Astrocyte (in vitro differentiated cells and primary cell): ENCODE results near the gene COL23A1. TPM values are rescaled to one million over a fixed set of nuclear protein-coding genes. Genes with fewer than 3 reads are reported as not detected.

Source experiments
- DNase-seq: peaks from one replicate; pipeline ENCODE4 v3.0.0-alpha.2; 2010; ENCODE audit warnings: low read depth
- FAIRE-seq: peaks from 2 replicates; lab custom pipeline; 2011; peaks lifted over from hg19 to GRCh38; lab: Jason Lieb, UNC
- H2AFZ ChIP-seq: 2 replicates; pipeline ENCODE4 v1.6.0; 2012; ENCODE audit warnings: low read depth, low read length, inconsistent platforms
- H3K27ac ChIP-seq: 2 replicates; pipeline ENCODE4 v1.5.1; 2011; ENCODE audit warnings: low read depth, low read length, inconsistent platforms
- H3K27me3 ChIP-seq: 2 replicates; pipeline ENCODE4 v1.6.0; 2011; ENCODE audit warnings: low read length, inconsistent platforms; ENCODE audit not compliant: insufficient read depth
- H3K36me3 ChIP-seq: 2 replicates; pipeline ENCODE4 v1.5.1; 2011; ENCODE audit warnings: low read length, inconsistent platforms; ENCODE audit not compliant: insufficient read depth
- H3K4me1 ChIP-seq: 2 replicates; pipeline ENCODE4 v1.5.1; 2011; ENCODE audit warnings: low read length, inconsistent platforms; ENCODE audit not compliant: insufficient read depth
- H3K4me2 ChIP-seq: 2 replicates; pipeline ENCODE4 v1.6.0; 2012; ENCODE audit warnings: low read length, inconsistent platforms
- H3K4me3 ChIP-seq: 2 replicates; pipeline ENCODE4 v1.5.1; 2011; ENCODE audit warnings: low read depth, mild to moderate bottlenecking, low read length, inconsistent platforms; ENCODE audit not compliant: insufficient read depth
- H3K79me2 ChIP-seq: 2 replicates; pipeline ENCODE4 v1.6.0; 2012; ENCODE audit warnings: mild to moderate bottlenecking, low read length, inconsistent platforms; ENCODE audit not compliant: insufficient read depth
- H3K9ac ChIP-seq: 2 replicates; pipeline ENCODE4 v1.6.0; 2012; ENCODE audit warnings: mild to moderate bottlenecking, low read length, inconsistent platforms
- H3K9me3 ChIP-seq: 2 replicates; pipeline ENCODE4 v1.5.1; 2012; ENCODE audit warnings: low read depth, mild to moderate bottlenecking, low read length, inconsistent platforms; ENCODE audit not compliant: insufficient read depth
- H4K20me1 ChIP-seq: 2 replicates; pipeline ENCODE4 v1.6.0; 2012; ENCODE audit warnings: low read length, inconsistent platforms; ENCODE audit not compliant: insufficient read depth
- H3K27ac Mint-ChIP-seq: one replicate; pipeline ENCODE4 v1.8.0; 2021; ENCODE audit warnings: mild to moderate bottlenecking, mixed read lengths; ENCODE audit not compliant: unreplicated experiment
- H3K27me3 Mint-ChIP-seq: one replicate; pipeline ENCODE4 v1.8.0; 2021; ENCODE audit warnings: low read depth, mixed read lengths; ENCODE audit not compliant: unreplicated experiment
- H3K36me3 Mint-ChIP-seq: one replicate; pipeline ENCODE4 v1.8.0; 2021; ENCODE audit warnings: low read depth, mixed read lengths; ENCODE audit not compliant: unreplicated experiment
- H3K4me1 Mint-ChIP-seq: one replicate; pipeline ENCODE4 v1.8.0; 2021; ENCODE audit warnings: low read depth, mixed read lengths; ENCODE audit not compliant: unreplicated experiment
- H3K4me3 Mint-ChIP-seq: one replicate; pipeline ENCODE4 v1.8.0; 2021; ENCODE audit warnings: mild to moderate bottlenecking, moderate library complexity, mixed read lengths; ENCODE audit not compliant: unreplicated experiment
- H3K9me3 Mint-ChIP-seq: one replicate; pipeline ENCODE4 v1.8.0; 2021; ENCODE audit warnings: mild to moderate bottlenecking, mixed read lengths; ENCODE audit not compliant: unreplicated experiment
- CTCF ChIP-seq: IDR thresholded peaks from 2 replicates; pipeline ENCODE4 v1.5.1; 2011; ENCODE audit warnings: low read depth, mild to moderate bottlenecking, inconsistent platforms, low read length, moderate library complexity; ENCODE audit not compliant: insufficient read depth
- EZH2 ChIP-seq: IDR thresholded peaks from 2 replicates; pipeline ENCODE4 v1.6.1; 2012; ENCODE audit warnings: mild to moderate bottlenecking, low read length, inconsistent platforms; ENCODE audit not compliant: insufficient read depth
- total RNA-seq: library from RNA; stranded (reverse); gene quantifications from 2 replicates; pipeline ENCODE4 v1.2.1, GENCODE V29; 2021

COL23A1 gene
- total RNA-seq, 1 donor from 2014 or later = 0.16 TPM

- H3K36me3 Mint-ChIP-seq = no peaks in the 10 kb centered on the region
- Histone ChIP-seq H3K9ac (no peak overlapping the region), H3K79me2 (no peaks in the 10 kb centered on the region), H3K36me3 (no peaks in the 10 kb centered on the region), H3K4me2 (no peak overlapping the region), H4K20me1 (no peaks in the 10 kb centered on the region), H3K4me1 (no peaks in the 10 kb centered on the region), H3K27ac (no peak overlapping the region), H2AFZ (no peak overlapping the region), H3K27me3 (peaks cover 5% of the 10 kb centered on the region), H3K9me3 (no peaks in the 10 kb centered on the region), H3K4me3 (no peak overlapping the region)
- no peak for DNase-seq
- no peak overlapping the region for H3K4me3 Mint-ChIP-seq
- no peak for FAIRE-seq
- peaks cover 19% of the 10 kb centered on the region for H3K27me3 Mint-ChIP-seq
- no peaks in the 10 kb centered on the region for H3K4me1 Mint-ChIP-seq
- no peak for TF ChIP-seq CTCF
- TF ChIP-seq EZH2 = no peak
- no peak overlapping the region for H3K27ac Mint-ChIP-seq
- peaks cover 11% of the 10 kb centered on the region for H3K9me3 Mint-ChIP-seq
Measured at GRCh38 chr5:178196281-178196812, 393.8 kb downstream of the COL23A1 start.

GRCh38 chr5:178194026-178194425 lies 396.2 kb downstream of the COL23A1 start:
- FAIRE-seq = no peak
- H3K27me3 Mint-ChIP-seq = peaks cover 19% of the 10 kb centered on the region
- H3K4me3 Mint-ChIP-seq = no peak overlapping the region

More at GRCh38 chr5:178194026-178194425, 396.2 kb downstream of the COL23A1 start:
- DNase-seq = no peak
- H3K4me2 ChIP-seq = no peak overlapping the region
- no peak for TF ChIP-seq EZH2
- no peak for TF ChIP-seq CTCF
- H3K27ac ChIP-seq = no peak overlapping the region
- H2AFZ ChIP-seq = no peak overlapping the region
- H3K9ac ChIP-seq = no peak overlapping the region
- H3K9me3 Mint-ChIP-seq = peaks cover 11% of the 10 kb centered on the region
- H4K20me1 ChIP-seq = no peaks in the 10 kb centered on the region
- H3K36me3 Mint-ChIP-seq = no peaks in the 10 kb centered on the region
- H3K4me1 Mint-ChIP-seq = no peaks in the 10 kb centered on the region
- no peaks in the 10 kb centered on the region for H3K36me3 ChIP-seq
- H3K79me2 ChIP-seq = no peaks in the 10 kb centered on the region
- H3K9me3 ChIP-seq = no peaks in the 10 kb centered on the region
- peaks cover 5% of the 10 kb centered on the region for H3K27me3 ChIP-seq
- no peaks in the 10 kb centered on the region for H3K4me1 ChIP-seq
- H3K4me3 ChIP-seq = no peak overlapping the region
- H3K27ac Mint-ChIP-seq = no peak overlapping the region
